GM08714 (cell line): ENCODE measurements around the gene MBNL2.

Experiments used
- H3K4me3 ChIP-seq: fragments of 200-500 bp; sonication (Bioruptor generic); 2 replicates; pipeline ENCODE4 v1.5.1; 2014; ENCODE audit warnings: mild to moderate bottlenecking, low read length, inconsistent platforms
- ZNF274 ChIP-seq: IDR thresholded peaks from 2 replicates; pipeline ENCODE4 v1.6.1; 2012; ENCODE audit warnings: mild to moderate bottlenecking, low read depth, low read length

Gene MBNL2

DNA sequence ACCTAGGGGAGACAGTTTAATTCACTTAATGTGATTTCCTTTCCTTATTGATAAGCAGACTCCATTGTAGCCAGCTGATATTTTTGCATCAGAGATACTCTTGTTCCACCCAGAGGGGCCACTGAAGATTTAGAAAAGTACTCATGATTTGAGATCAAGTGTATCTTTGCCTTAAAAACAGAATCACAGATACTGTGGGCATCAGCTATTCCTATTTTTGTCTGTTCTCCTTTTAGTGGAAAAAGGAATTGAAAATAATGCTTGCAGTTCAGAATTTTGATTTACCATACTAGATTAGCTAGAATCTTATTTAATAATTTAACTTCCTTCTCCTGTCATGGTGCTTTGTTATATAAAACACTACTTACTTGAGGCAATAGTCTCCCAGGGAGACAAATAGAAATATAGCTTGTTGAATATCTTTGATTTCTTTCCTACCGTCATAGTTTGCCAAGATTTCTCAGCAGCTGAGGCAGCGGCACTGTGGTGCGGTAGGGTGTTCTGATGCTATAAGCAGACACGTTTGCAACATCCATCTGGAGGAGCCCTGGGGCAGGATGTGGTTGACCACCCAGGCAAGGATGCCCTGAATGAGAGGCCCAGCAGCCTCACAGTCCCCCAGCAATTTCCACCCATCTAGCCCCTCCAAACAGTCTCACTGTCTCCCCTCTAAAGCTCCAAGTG lies 164.8 kb downstream of the MBNL2 start:
- no peak overlapping the region for H3K4me3 ChIP-seq
- no peak for TF ChIP-seq ZNF274

DNA sequence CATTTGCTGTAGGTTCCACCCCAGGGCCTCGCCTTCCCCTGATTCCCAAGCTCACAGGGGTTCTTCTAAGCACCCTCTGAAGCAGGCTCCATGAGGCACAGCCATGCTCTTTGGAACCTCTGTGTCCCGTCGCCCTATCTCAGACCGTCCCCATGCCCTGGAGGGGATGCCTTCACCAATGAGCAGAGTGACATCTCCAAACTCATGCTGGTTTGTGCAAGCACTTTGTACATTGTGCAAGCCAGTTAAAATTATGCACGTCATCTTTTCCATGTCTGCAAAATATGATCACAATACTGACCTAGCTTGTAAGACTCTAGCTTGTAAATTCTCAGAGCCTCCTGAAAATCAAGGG lies 165.3 kb downstream of the MBNL2 start:
- TF ChIP-seq ZNF274: no peak
- no peak overlapping the region for H3K4me3 ChIP-seq

DNA sequence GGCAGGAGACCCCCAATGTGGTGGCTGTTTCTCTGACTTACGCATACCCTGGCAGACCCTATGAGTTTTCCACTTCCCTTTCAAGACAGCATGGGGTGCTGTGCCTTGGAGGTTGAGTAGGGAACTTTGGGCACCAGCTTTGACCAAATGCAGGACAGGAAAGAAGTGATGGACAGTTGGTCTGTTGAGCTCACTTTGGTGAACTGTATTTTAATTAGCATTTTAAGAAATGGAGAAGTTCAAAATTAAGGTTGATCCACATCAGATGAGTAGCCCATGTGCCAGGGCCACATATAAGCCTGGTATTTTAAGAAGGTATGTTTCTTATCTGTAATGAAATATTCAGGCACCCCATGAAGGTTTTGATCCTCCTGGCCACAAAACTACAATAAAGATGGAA lies 165.8 kb downstream of the MBNL2 start:
- no peak overlapping the region for H3K4me3 ChIP-seq
- no peak for TF ChIP-seq ZNF274

DNA sequence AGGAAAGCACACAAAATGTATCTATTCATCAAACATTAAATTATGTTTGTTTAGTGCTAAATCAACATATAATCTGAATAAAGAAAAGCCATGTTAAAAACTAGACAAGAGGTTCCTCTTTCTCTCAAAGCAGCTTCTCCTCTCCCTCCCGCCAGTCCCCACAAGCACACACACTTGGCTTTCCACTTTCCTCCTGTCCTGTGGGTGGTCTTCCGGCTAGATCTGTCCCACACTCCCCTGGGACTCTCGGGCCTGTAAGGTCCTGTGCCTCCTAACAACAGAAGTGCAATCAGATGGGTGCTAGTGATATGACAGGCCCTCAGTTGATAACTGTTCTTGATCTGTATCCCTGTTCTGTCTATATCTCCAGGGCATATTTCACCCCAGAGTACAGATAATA lies 166.2 kb downstream of the MBNL2 start:
- H3K4me3 ChIP-seq: no peak overlapping the region
- TF ChIP-seq ZNF274: no peak

DNA sequence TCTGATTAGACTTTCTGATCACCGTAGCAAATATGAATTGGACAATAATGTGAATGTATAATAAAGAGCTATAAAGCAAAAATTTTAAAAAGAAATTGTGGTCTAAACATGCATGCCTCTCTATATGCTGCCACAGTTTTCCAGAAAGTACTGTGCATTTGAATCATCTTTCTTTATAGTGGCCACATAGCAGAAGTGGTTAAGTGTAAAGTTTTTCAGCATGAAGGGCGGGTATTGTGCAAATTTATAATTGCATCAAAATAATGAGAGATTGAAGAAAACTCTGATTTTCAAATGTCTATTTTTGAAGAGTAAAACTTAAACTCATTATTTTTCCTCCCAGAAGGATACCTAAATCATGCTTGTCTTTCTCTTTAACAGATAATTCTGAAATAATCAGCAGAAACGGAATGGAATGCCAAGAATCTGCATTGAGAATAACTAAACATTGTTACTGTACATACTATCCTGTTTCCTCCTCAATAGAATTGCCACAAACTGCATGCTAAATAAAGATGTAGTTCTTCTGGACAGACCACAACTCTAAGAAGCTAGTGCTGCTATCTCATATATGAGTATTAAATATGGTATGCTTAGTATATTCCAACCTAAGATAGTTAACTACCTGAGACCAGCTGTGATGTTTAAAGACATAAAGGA lies 168.9 kb downstream of the MBNL2 start:
- no peak for TF ChIP-seq ZNF274
- no peak overlapping the region for H3K4me3 ChIP-seq

DNA sequence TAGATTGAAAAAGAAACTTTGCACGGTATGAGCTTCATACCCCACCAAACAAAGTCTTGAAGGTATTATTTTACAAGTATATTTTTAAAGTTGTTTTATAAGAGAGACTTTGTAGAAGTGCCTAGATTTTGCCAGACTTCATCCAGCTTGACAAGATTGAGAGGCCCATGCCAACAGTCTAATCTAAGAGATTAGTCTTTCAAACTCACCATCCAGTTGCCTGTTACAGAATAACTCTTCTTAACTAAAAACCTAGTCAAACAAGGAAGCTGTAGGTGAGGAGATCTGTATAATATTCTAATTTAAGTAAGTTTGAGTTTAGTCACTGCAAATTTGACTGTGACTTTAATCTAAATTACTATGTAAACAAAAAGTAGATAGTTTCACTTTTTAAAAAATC lies 169.9 kb downstream of the MBNL2 start:
- no peak overlapping the region for H3K4me3 ChIP-seq
- no peak for TF ChIP-seq ZNF274

DNA sequence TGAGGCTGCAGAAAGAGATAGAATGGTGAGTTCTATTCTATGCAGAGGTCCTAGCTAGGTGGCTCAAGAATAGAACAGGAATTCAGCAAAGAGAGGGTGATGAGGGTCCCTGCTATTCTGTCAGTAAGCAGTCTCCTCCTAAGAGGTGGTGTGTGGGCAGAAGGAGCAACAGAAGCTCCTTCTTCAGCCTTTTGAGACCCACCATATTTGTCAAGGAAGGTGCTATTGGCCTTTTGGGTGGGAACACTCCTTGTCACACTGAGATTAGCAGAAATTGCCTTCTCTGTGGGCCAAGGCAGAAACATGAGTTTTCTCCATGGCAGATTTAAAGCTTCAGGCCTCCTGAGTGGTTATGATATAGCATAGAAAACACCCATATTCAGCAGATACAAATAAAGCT lies 172.4 kb downstream of the MBNL2 start:
- no peak overlapping the region for H3K4me3 ChIP-seq
- TF ChIP-seq ZNF274: no peak

DNA sequence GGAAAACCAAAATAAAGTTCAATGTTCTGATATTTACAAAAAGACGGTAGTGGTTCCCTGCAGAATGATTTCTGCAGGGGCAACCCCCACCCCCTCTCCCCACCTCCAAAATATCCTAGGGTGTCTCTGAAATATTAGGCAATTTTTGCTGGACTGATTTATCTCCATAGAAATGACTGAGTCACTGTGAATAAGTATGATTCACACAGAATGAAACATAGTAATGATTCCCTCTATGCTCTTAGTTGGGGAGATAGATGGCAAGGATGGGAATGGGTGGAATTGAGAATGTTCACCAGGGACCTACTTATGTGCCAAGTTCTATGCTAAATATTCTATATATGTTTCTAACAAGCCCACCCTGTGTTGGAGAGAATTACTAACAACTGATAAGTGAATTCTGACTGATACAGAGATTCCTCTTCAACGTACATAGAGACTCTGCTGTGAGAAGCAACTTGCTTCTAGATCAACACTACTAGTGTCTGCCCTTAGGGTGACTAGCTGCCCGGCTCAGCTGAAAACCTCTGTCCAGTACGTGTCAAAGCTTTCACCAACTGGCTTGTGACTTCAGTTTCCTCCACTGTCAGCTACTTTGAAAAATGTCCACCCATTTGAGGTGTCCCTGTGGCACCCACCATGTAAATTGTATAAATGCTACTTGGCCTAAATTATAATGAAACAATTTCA lies 173.5 kb downstream of the MBNL2 start:
- H3K4me3 ChIP-seq: no peak overlapping the region
- TF ChIP-seq ZNF274: no peak

DNA sequence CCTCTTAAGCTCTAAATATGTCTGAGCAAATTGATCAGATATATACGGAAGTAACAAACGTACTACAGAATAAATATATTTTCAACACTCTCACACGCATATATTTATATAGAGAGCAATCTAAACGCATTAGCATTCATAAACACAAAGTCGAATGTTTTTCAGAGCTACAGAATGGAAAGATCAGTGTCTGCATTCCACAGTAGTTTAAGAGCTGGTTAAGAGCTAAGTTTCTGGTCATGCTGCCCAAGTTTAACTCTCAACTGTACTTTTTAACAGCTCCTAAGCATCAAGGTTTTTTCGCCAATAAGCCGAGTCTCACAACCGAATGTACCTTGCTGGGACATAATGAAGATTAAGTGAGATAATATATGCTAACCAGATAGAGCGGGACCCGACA lies 175.1 kb downstream of the MBNL2 start:
- TF ChIP-seq ZNF274: no peak
- no peak overlapping the region for H3K4me3 ChIP-seq

DNA sequence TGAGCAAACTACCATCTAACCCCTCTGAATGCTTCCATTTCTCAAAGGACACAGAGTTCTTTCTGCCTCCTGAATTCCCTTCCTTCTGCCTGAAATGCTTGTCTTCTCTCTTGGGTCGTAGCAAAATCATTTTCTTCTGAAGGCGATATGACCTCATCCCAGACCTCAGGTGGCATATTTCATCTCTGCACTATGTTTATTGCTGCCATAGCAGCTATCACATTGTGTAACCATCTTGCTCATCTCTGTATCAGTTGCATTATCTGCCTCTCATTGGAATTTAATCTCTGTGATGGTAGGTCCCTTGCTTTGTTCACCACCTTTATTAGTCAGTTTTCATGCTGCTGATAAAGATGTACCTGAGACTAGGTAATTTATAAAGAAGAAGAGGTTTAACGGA lies 179.3 kb downstream of the MBNL2 start:
- H3K4me3 ChIP-seq: no peak overlapping the region
- no peak for TF ChIP-seq ZNF274

DNA sequence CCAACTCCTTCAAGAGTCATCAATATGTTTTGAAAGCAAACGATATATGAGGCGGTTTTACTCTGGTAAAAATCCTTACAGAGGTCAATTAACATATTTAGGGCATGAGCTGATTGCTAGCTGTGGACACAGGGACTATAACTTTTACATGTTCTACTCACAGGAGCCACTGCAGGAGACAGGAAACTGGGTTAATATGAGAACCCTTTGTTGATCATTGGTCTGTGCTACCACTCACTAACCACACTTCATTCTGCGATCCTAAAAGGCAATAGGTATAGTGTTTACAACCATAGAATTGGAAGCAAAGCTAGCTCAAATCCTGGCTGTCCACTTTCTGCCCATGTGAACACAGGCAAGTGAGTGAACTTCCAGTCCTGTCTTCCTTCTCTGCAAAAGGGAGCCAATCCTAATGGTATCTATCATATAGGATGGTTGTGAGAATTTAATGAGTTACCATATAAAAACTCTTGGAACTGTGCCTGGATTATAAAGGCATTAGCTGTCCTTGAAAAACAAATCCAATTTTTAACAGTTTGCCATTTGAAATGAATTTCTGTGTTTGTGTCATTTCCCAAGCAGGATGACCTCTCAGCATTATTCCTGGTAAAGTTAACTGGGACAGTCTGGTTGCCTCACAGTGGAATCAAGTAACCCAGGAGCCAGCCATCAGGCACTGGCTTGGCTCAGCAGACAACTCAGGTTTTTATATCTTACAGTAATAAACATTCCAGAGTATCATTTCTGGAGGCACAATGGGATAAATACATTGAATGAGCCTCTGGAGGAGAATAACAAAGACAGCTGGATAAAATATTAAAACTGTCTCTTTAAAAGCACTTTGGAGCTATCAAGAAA lies 182.0 kb downstream of the MBNL2 start:
- H3K4me3 ChIP-seq: no peak overlapping the region
- no peak for TF ChIP-seq ZNF274

DNA sequence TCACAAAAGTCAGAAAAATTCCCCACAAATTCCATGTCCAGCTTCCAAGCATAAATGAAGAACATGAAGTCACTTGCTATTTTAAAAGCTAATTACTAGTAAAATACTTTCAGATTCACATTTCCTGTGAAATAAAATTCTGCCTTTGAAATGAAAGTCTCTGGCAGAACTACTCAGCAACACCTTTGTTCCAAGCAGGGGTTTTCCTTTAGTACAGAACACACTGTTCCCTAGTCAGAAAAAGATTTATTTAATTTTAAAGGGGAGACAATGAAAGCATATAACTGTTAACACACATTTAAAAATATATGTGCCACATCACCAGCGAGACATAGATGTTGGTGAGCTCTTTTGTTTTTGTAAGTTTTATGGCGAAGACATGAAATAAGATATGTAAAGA lies 185.4 kb downstream of the MBNL2 start:
- TF ChIP-seq ZNF274: no peak
- no peak overlapping the region for H3K4me3 ChIP-seq

DNA sequence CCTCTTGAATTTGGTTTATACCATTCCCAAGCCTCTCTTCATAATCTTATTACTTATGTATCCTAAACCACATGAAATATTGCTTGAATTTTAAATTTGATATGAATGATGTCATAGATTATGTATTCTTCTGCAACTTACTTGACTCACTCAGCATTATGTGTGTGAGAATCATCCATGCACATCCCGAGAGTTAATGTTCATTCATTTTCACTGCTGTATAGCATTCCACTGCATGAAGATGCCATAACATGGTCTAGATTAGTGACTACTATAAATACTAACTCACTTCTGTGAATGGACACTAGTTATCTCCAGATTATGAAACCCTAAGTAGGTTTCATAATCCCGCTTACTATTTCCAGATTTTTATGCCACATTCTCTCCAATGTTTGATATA lies 186.8 kb downstream of the MBNL2 start:
- no peak overlapping the region for H3K4me3 ChIP-seq
- TF ChIP-seq ZNF274: no peak

DNA sequence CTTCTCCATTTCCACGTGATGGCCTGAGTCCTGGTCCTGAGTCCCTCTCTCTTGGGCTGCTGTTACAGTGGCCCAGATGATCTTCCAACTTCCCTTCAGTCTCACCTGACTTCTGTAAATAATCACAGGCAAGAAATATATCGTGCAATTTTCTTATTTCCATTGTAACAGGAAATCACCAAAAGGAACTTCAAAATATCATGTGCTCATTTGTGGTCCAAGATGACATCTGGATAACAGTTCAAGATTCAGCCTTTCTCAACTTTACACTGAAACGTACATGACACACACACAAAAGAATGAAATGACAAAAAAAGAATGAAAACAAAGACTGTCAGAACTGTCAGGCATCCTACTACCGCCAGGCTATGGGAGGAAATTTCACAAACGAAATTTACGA lies 189.9 kb downstream of the MBNL2 start:
- no peak overlapping the region for H3K4me3 ChIP-seq
- TF ChIP-seq ZNF274: no peak
